HCT116 (cell line): ENCODE results near the gene CLASP1. TPM values are rescaled to one million over a fixed set of nuclear protein-coding genes. Genes with fewer than 3 reads are reported as not detected.

Experiments
- ATAC-seq: fragments of 200-7000 bp; cut with Tn5 transposase; 2 replicates; pipeline ENCODE4 v1.9.1; 2020; ENCODE audit warnings: mild to moderate bottlenecking, moderate library complexity
- BruUV-seq: library from RNA; stranded (reverse); fragments of 400-500 nt; replicated peaks from 2 replicates; lab custom pipeline; 2021; lab: Mats Ljungman, UMichigan
- CTCF ChIA-PET: fragments of 300-600 bp; sonication (Branson Sonifier 250); formaldehyde crosslinking; loops from one replicate; lab custom pipeline; 2021; ENCODE audit warnings: antibody characterized with exemption; lab: Charles Lee
- POLR2A ChIA-PET: fragments of 300-600, 350-600 bp; sonication (Branson Sonifier 250); formaldehyde crosslinking; loops from one replicate; lab custom pipeline; 2021; ENCODE audit warnings: antibody characterized with exemption; lab: Charles Lee
- RAD21 ChIA-PET, 2 experiments: fragments of 300-600 bp; sonication (Branson Sonifier 250); formaldehyde crosslinking; loops; one replicate each; lab custom pipeline; 2023; ENCODE audit warnings: low total read pairs in 2 of 2; ENCODE audit not compliant: uncharacterized antibody in 2 of 2, unreplicated experiment in 2 of 2, low non-redundant PET in 1 of 2; lab: Charles Lee
- DNase-seq: peaks from one replicate; pipeline ENCODE4 v3.0.0-alpha.2; 2010; ENCODE audit warnings: low read depth, low spot score
- H2AFZ ChIP-seq: fragments of 200-600 bp; shearing (Covaris generic), sonication (generic); 2 replicates; pipeline ENCODE4 v1.6.1; 2017; ENCODE audit warnings: low read depth, mixed run types, mixed read lengths, antibody characterized with exemption, low read length; ENCODE audit not compliant: poor library complexity, severe bottlenecking
- H3K27ac ChIP-seq: 2 replicates; pipeline ENCODE4 v1.5.1; 2012; ENCODE audit warnings: low read depth, low read length
- H3K27me3 ChIP-seq: fragments of 200-600 bp; sonication (generic); 2 replicates; pipeline ENCODE4 v1.6.1; 2016; ENCODE audit warnings: mixed run types, low read length, mixed read lengths; ENCODE audit not compliant: insufficient read depth
- H3K36me3 ChIP-seq, 2 experiments: fragments of 200-500 bp in 1 of 2; fragments of 200-600 bp in 1 of 2; sonication (Bioruptor generic) in 1 of 2; sonication (generic) in 1 of 2; 2 replicates each; pipeline versions ENCODE4 v1.5.1 to v1.6.1; 2014 to 2016; ENCODE audit warnings: low read length in 2 of 2, inconsistent platforms in 1 of 2, mixed read lengths in 1 of 2, mixed run types in 1 of 2; ENCODE audit not compliant: insufficient read depth in 2 of 2, control insufficient read depth in 1 of 2
- H3K4me1 ChIP-seq, 2 experiments: fragments of 200-600 bp in 1 of 2; sonication (generic) in 1 of 2; 2 replicates each; pipeline versions ENCODE4 v1.5.1 to v1.6.1; 2012 to 2017; ENCODE audit warnings: low read length in 2 of 2, inconsistent platforms in 1 of 2, mild to moderate bottlenecking in 1 of 2, mixed read lengths in 1 of 2, mixed run types in 1 of 2, moderate library complexity in 1 of 2; ENCODE audit not compliant: insufficient read depth in 2 of 2, control insufficient read depth in 1 of 2
- H3K4me2 ChIP-seq: fragments of 200-600 bp; sonication (generic); 2 replicates; pipeline ENCODE4 v1.6.1; 2017; ENCODE audit warnings: mixed run types, low read length, mixed read lengths
- H3K4me3 ChIP-seq, 2 experiments: fragments of 200-600 bp in 1 of 2; sonication (generic) in 1 of 2; replicated peaks in 1 of 2; 2 replicates each; pipeline ENCODE4 v1.5.1; 2011 to 2016; ENCODE audit warnings: low read length in 2 of 2, control low read depth in 1 of 2, low read depth in 1 of 2, mild to moderate bottlenecking in 1 of 2, mixed read lengths in 1 of 2, mixed run types in 1 of 2
- H3K79me2 ChIP-seq: fragments of 200-600 bp; sonication (generic); 2 replicates; pipeline ENCODE4 v1.6.1; 2017; ENCODE audit warnings: mild to moderate bottlenecking, mixed run types, low read length, moderate library complexity, mixed read lengths; ENCODE audit not compliant: insufficient read depth
- H3K9ac ChIP-seq: fragments of 200-600 bp; sonication (generic); 2 replicates; pipeline ENCODE4 v1.6.1; 2016; ENCODE audit warnings: low read length, mixed read lengths
- H3K9me2 ChIP-seq: fragments of 200-600 bp; sonication (generic), shearing (Covaris generic); 2 replicates; pipeline ENCODE4 v1.6.1; 2017; ENCODE audit warnings: mixed run types, mild to moderate bottlenecking, moderate library complexity; ENCODE audit not compliant: insufficient read depth
- H3K9me3 ChIP-seq, 2 experiments: fragments of 200-500 bp in 1 of 2; fragments of 200-600 bp in 1 of 2; sonication (Bioruptor generic) in 1 of 2; sonication (generic) in 1 of 2; 2 replicates each; pipeline ENCODE4 v1.6.1; 2014 to 2017; ENCODE audit warnings: low read length in 2 of 2, mixed read lengths in 2 of 2, inconsistent platforms in 1 of 2, low read depth in 1 of 2, mild to moderate bottlenecking in 1 of 2, mixed run types in 1 of 2, moderate library complexity in 1 of 2; ENCODE audit not compliant: control insufficient read depth in 1 of 2, insufficient read depth in 1 of 2
- H4K20me1 ChIP-seq: fragments of 200-600 bp; sonication (generic), shearing (Covaris generic); 2 replicates; pipeline ENCODE4 v1.6.1; 2017; ENCODE audit warnings: mixed run types, mild to moderate bottlenecking, moderate library complexity; ENCODE audit not compliant: insufficient read depth
- CBX3 ChIP-seq: IDR thresholded peaks from 2 replicates; pipeline ENCODE4 v1.6.1; 2012; ENCODE audit warnings: low read depth
- EGR1 ChIP-seq: IDR thresholded peaks from 2 replicates; pipeline ENCODE4 v1.6.1; 2012; ENCODE audit warnings: low read depth
- ELF1 ChIP-seq: IDR thresholded peaks from 2 replicates; pipeline ENCODE4 v1.6.1; 2012; ENCODE audit warnings: low read depth, borderline replicate concordance
- EZH2 ChIP-seq: fragments of 200-600 bp; sonication (generic); IDR thresholded peaks from 2 replicates; pipeline ENCODE4 v1.6.1; 2017; ENCODE audit warnings: antibody characterized with exemption, mixed run types
- FOSL1 ChIP-seq: IDR thresholded peaks from 2 replicates; pipeline ENCODE4 v1.6.1; 2012; ENCODE audit warnings: low read depth
- POLR2A ChIP-seq: IDR thresholded peaks from 2 replicates; pipeline ENCODE4 v1.7.0; 2011; ENCODE audit warnings: borderline replicate concordance; ENCODE audit not compliant: insufficient read depth, insufficient read length; ENCODE audit errors: extremely low read depth
- RAD21 ChIP-seq: IDR thresholded peaks from 2 replicates; pipeline ENCODE4 v1.6.1; 2012; ENCODE audit warnings: low read depth, mild to moderate bottlenecking
- SIN3A ChIP-seq: IDR thresholded peaks from 2 replicates; pipeline ENCODE4 v1.6.1; 2012; ENCODE audit warnings: low read depth
- SP1 ChIP-seq: IDR thresholded peaks from 2 replicates; pipeline ENCODE4 v1.6.1; 2012; ENCODE audit warnings: low read depth
- YY1 ChIP-seq: IDR thresholded peaks from 2 replicates; pipeline ENCODE4 v1.6.1; 2011; ENCODE audit warnings: low read length, low read depth, moderate library complexity, mild to moderate bottlenecking; ENCODE audit not compliant: insufficient replicate concordance; ENCODE audit errors: extremely low read depth
- ZNF274 ChIP-seq: fragments of 200-500 bp; sonication (Bioruptor generic); IDR thresholded peaks from 2 replicates; pipeline ENCODE4 v1.6.1; 2014; ENCODE audit warnings: mild to moderate bottlenecking, low read depth, low read length, inconsistent platforms
- intact Hi-C: fragments of 100-400 bp; cut with micrococcal nuclease; formaldehyde crosslinking; loops from 2 replicates; pipeline ENCODE4 v1.10.0; 2022
- total RNA-seq: library from RNA; stranded (reverse); gene quantifications from one replicate; pipeline ENCODE4 v1.2.1, GENCODE V29; 2021; ENCODE audit not compliant: unreplicated experiment
- TF ChIP-seq, protein P1 (sequence below): IDR thresholded peaks from 2 replicates; pipeline ENCODE4 v1.6.1; 2012
- TF ChIP-seq, protein P2 (sequence below): IDR thresholded peaks from 2 replicates; pipeline ENCODE4 v1.6.1; 2012

Gene CLASP1
- total RNA-seq, 1 experiment from 2014 or later: 41.9 TPM

DNA sequence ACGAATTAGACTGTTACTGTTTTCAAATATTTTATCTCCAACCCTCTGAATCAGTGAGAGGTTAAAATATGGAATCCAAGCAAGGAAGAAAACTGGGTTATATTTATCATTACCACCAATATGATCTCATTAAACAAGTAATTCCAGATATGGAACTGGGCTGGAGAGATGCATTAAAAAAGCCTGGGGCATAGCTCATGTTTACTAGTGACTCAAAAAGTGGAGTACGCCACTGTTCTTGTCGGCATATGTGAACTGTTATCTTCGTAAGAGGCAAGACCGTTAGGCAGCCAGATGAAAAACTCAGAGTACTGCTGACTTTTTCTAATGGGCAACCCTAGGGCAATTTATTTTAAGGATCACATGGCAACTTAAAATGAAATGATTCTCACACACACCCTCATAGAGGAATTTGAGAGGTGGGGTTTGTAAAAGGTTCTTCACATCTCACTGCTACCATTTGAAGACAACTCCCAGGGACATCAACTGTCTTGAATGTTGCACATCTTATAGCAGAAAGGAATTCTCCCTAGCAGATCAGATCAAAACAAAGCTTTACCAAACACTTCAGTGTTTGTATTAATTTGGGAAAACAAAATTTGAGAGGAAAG lies 259.1 kb downstream of the CLASP1 start:
- no peaks in the 10 kb centered on the region for H3K4me1 ChIP-seq
- no peak overlapping the region for H3K9ac ChIP-seq
- peaks cover 0 to 4% of the 10 kb centered on the region in 2 experiments; a peak in 1 of 4 replicates for H3K36me3 ChIP-seq
- H2AFZ ChIP-seq: no peak overlapping the region
- H3K4me2 ChIP-seq: no peak overlapping the region
- no peaks in the 10 kb centered on the region for H3K79me2 ChIP-seq
- ChIA-PET CTCF (no interaction called here), POLR2A (no interaction called here), RAD21 (no interaction called here)
- H3K9me3 ChIP-seq: no peaks in the 10 kb centered on the region
- no peaks in the 10 kb centered on the region for H3K27me3 ChIP-seq
- H3K9me2 ChIP-seq: no peaks in the 10 kb centered on the region
- intact Hi-C loops: no loop called here
- DNase-seq (no peak), ATAC-seq (no peak)
- no peak overlapping the region for H3K27ac ChIP-seq
- BruUV-seq: no TSS peak
- no peak overlapping the region for H3K4me3 ChIP-seq
- no peak for TF ChIP-seq YY1
- no peak for TF ChIP-seq SIN3A
- no peak for TF ChIP-seq SP1
- no peak for TF ChIP-seq EGR1
- TF ChIP-seq EZH2: no peak
- H4K20me1 ChIP-seq: no peaks in the 10 kb centered on the region

DNA sequence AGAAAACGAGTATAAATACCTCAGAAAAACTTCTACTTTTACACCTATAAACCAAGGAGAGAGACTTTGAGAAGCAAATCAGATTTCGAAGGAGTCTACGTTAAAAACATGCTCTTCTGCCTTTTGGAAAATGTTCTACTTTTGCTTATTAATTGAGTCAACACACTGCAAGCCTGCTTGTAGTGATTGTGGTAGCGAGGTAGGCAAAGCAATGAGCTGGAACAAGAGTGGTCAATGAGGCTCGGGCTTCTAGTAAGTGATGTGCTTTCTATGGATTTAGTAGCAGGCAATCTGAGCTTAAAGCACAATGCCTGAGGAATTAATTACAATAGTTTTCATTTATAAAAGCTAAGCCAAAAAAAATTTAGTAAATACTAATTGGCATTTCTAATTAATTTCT lies 260.9 kb downstream of the CLASP1 start:
- H3K4me1 ChIP-seq: no peaks in the 10 kb centered on the region
- no peak overlapping the region for H3K27ac ChIP-seq
- H3K4me2 ChIP-seq: no peak overlapping the region
- BruUV-seq: no TSS peak
- no peaks in the 10 kb centered on the region for H3K27me3 ChIP-seq
- H4K20me1 ChIP-seq: no peaks in the 10 kb centered on the region
- no peak for DNase-seq
- ChIA-PET POLR2A (no interaction called here), RAD21 (no interaction called here), CTCF (interaction anchor here (0.6 kb wide), 1 partner anchor 16 kb away, joined by 3 read pairs; no protein-coding TSS in a partner anchor)
- H3K9ac ChIP-seq: no peak overlapping the region
- peaks cover 0 to 4% of the 10 kb centered on the region in 2 experiments; a peak in 1 of 4 replicates for H3K36me3 ChIP-seq
- TF ChIP-seq EGR1 (no peak), SP1 (no peak), CBX3 (no peak), RAD21 (no peak), SIN3A (no peak), POLR2A (no peak), ZNF274 (no peak), EZH2 (no peak), ELF1 (no peak), FOSL1 (no peak)
- TF ChIP-seq, protein P1, sequence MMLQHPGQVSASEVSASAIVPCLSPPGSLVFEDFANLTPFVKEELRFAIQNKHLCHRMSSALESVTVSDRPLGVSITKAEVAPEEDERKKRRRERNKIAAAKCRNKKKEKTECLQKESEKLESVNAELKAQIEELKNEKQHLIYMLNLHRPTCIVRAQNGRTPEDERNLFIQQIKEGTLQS: no peak
- TF ChIP-seq, protein P2, sequence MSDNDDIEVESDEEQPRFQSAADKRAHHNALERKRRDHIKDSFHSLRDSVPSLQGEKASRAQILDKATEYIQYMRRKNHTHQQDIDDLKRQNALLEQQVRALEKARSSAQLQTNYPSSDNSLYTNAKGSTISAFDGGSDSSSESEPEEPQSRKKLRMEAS: no peak
- no peaks in the 10 kb centered on the region for H3K9me3 ChIP-seq
- no peaks in the 10 kb centered on the region for H3K79me2 ChIP-seq
- intact Hi-C loops: no loop called here
- H3K9me2 ChIP-seq: no peaks in the 10 kb centered on the region
- ATAC-seq: no peak
- no peak overlapping the region for H2AFZ ChIP-seq
- no peak overlapping the region for H3K4me3 ChIP-seq
